ENCODE results near the gene SLC44A3. TPM values are rescaled to one million over a fixed set of nuclear protein-coding genes. Genes with fewer than 3 reads are reported as not detected.

Gene SLC44A3
- total RNA-seq, 2 experiments from 2014 or later, result 0.42 to 1.5 TPM

- no peak for ATAC-seq (ENCODE audit: low read depth)
- peaks cover 1% of the 10 kb centered on the region for H3K36me3 Mint-ChIP-seq
- peaks cover 18% of the 10 kb centered on the region for H3K27me3 Mint-ChIP-seq
- H3K27ac Mint-ChIP-seq, result no peak overlapping the region
- H3K9me3 Mint-ChIP-seq, result no peaks in the 10 kb centered on the region
- POLR2A ChIA-PET, result no interaction called here
- peak overlapping the region; percentile 32 for H3K4me3 Mint-ChIP-seq
- peaks cover 15% of the 10 kb centered on the region for H3K4me1 Mint-ChIP-seq
- DNase-seq, result no peak
Measured at GRCh38 chr1:94922761-94923331, 102.7 kb downstream of the SLC44A3 start.

- H3K4me3 Mint-ChIP-seq, result peak overlapping the region; percentile 92
- H3K4me1 Mint-ChIP-seq, result peaks cover 17% of the 10 kb centered on the region
- DNase-seq (no peak), ATAC-seq (ENCODE audit: low read depth) (no peak)
- H3K36me3 Mint-ChIP-seq, result peaks cover 1% of the 10 kb centered on the region
- POLR2A ChIA-PET, result no interaction called here
- H3K27me3 Mint-ChIP-seq, result peaks cover 26% of the 10 kb centered on the region
- H3K9me3 Mint-ChIP-seq, result no peaks in the 10 kb centered on the region
- H3K27ac Mint-ChIP-seq, result no peak overlapping the region
Measured at GRCh38 chr1:94925004-94925403, 104.8 kb downstream of the SLC44A3 start.

GRCh38 chr1:94925561-94926125 lies 105.5 kb downstream of the SLC44A3 start:
- no peaks in the 10 kb centered on the region for H3K9me3 Mint-ChIP-seq
- peaks cover 17% of the 10 kb centered on the region for H3K4me1 Mint-ChIP-seq
- H3K4me3 Mint-ChIP-seq, result peak overlapping the region; percentile 92
- DNase-seq, result peak; percentile 30
- peaks cover 1% of the 10 kb centered on the region for H3K36me3 Mint-ChIP-seq
- peak overlapping the region; percentile 30 for H3K27ac Mint-ChIP-seq
- H3K27me3 Mint-ChIP-seq, result peaks cover 32% of the 10 kb centered on the region
- POLR2A ChIA-PET, result no interaction called here
- ATAC-seq (ENCODE audit: low read depth), result no peak

GRCh38 chr1:94926126-94926914 lies 106.2 kb downstream of the SLC44A3 start:
- peaks cover 1% of the 10 kb centered on the region for H3K36me3 Mint-ChIP-seq
- H3K27me3 Mint-ChIP-seq, result peaks cover 32% of the 10 kb centered on the region
- peak overlapping the region; percentile 92 for H3K4me3 Mint-ChIP-seq
- DNase-seq (peak; percentile 65), ATAC-seq (ENCODE audit: low read depth) (peak; percentile 47)
- H3K27ac Mint-ChIP-seq, result peak overlapping the region; percentile 30
- POLR2A ChIA-PET, result no interaction called here
- H3K4me1 Mint-ChIP-seq, result peaks cover 17% of the 10 kb centered on the region
- no peaks in the 10 kb centered on the region for H3K9me3 Mint-ChIP-seq

GRCh38 chr1:94926915-94927404 lies 106.8 kb downstream of the SLC44A3 start, which contains the start of gene CNN3:
TSS of gene CNN3 (minus strand) at chr1:94927110. CDS start at chr1:94926894, 216 bp downstream.
- peak; percentile 79 for DNase-seq
- Mint-ChIP-seq H3K36me3 (peaks cover 1% of the 10 kb centered on the region), H3K4me3 (peak within 1 kb of the TSS; percentile 92), H3K27me3 (peaks cover 32% of the 10 kb centered on the region), H3K4me1 (peaks cover 17% of the 10 kb centered on the region), H3K27ac (peak within 1 kb of the TSS; percentile 30), H3K9me3 (no peaks in the 10 kb centered on the region)
- peak; percentile 89 for ATAC-seq (ENCODE audit: low read depth)
- POLR2A ChIA-PET, result no interaction called here

GRCh38 chr1:94927405-94928175 lies 107.4 kb downstream of the SLC44A3 start:
- H3K4me1 Mint-ChIP-seq, result peaks cover 17% of the 10 kb centered on the region
- H3K27ac Mint-ChIP-seq, result peak overlapping the region; percentile 4
- peaks cover 32% of the 10 kb centered on the region for H3K27me3 Mint-ChIP-seq
- DNase-seq, result no peak
- H3K36me3 Mint-ChIP-seq, result peaks cover 1% of the 10 kb centered on the region
- H3K9me3 Mint-ChIP-seq, result no peaks in the 10 kb centered on the region
- H3K4me3 Mint-ChIP-seq, result peak overlapping the region; percentile 81
- ATAC-seq (ENCODE audit: low read depth), result no peak
- POLR2A ChIA-PET, result no interaction called here

- ATAC-seq (ENCODE audit: low read depth) (no peak), DNase-seq (no peak)
- Mint-ChIP-seq H3K27ac (no peak overlapping the region), H3K9me3 (no peaks in the 10 kb centered on the region), H3K4me3 (peak overlapping the region; percentile 81), H3K4me1 (peaks cover 17% of the 10 kb centered on the region), H3K36me3 (peaks cover 1% of the 10 kb centered on the region), H3K27me3 (peaks cover 32% of the 10 kb centered on the region)
- POLR2A ChIA-PET, result no interaction called here
Measured at GRCh38 chr1:94928293-94928939, 108.3 kb downstream of the SLC44A3 start.

- Mint-ChIP-seq H3K9me3 (no peaks in the 10 kb centered on the region), H3K4me3 (no peak overlapping the region)
- POLR2A ChIA-PET, result no interaction called here
Measured at GRCh38 chr1:94929351-94930217, 109.4 kb downstream of the SLC44A3 start.

GRCh38 chr1:94931254-94931841 lies 111.2 kb downstream of the SLC44A3 start:
- no peak for DNase-seq
- Mint-ChIP-seq H3K4me3 (no peak overlapping the region), H3K4me1 (peaks cover 9% of the 10 kb centered on the region), H3K27ac (no peak overlapping the region), H3K9me3 (no peaks in the 10 kb centered on the region), H3K36me3 (no peaks in the 10 kb centered on the region), H3K27me3 (peaks cover 20% of the 10 kb centered on the region)
- ATAC-seq (ENCODE audit: low read depth), result no peak
- POLR2A ChIA-PET, result no interaction called here

More at GRCh38 chr1:94929351-94930217, 109.4 kb downstream of the SLC44A3 start:
- no peak for DNase-seq
- Mint-ChIP-seq H3K36me3 (no peaks in the 10 kb centered on the region), H3K27me3 (peaks cover 32% of the 10 kb centered on the region), H3K27ac (no peak overlapping the region), H3K4me1 (peaks cover 14% of the 10 kb centered on the region)
- no peak for ATAC-seq (ENCODE audit: low read depth)

GRCh38 chr1:94934551-94934950 lies 114.4 kb downstream of the SLC44A3 start:
- Mint-ChIP-seq H3K27ac (no peak overlapping the region), H3K4me3 (no peak overlapping the region), H3K27me3 (peaks cover 13% of the 10 kb centered on the region), H3K9me3 (no peaks in the 10 kb centered on the region), H3K4me1 (peaks cover 6% of the 10 kb centered on the region), H3K36me3 (peaks cover 3% of the 10 kb centered on the region)
- POLR2A ChIA-PET, result interaction anchor here (0.8 kb wide), 1 partner anchor 29 kb away, joined by 3 read pairs; no protein-coding TSS in a partner anchor
- DNase-seq, result no peak
- no peak for ATAC-seq (ENCODE audit: low read depth)

GRCh38 chr1:94935034-94935433 lies 114.9 kb downstream of the SLC44A3 start:
- POLR2A ChIA-PET, result no interaction called here
- H3K27me3 Mint-ChIP-seq, result peaks cover 11% of the 10 kb centered on the region
- DNase-seq (no peak), ATAC-seq (ENCODE audit: low read depth) (no peak)
- H3K4me3 Mint-ChIP-seq, result no peak overlapping the region
- no peaks in the 10 kb centered on the region for H3K9me3 Mint-ChIP-seq
- H3K27ac Mint-ChIP-seq, result no peak overlapping the region
- H3K36me3 Mint-ChIP-seq, result peaks cover 3% of the 10 kb centered on the region
- peaks cover 6% of the 10 kb centered on the region for H3K4me1 Mint-ChIP-seq

- Mint-ChIP-seq H3K36me3 (peaks cover 3% of the 10 kb centered on the region), H3K4me1 (peaks cover 6% of the 10 kb centered on the region), H3K27me3 (peaks cover 7% of the 10 kb centered on the region), H3K4me3 (no peak overlapping the region), H3K9me3 (no peaks in the 10 kb centered on the region), H3K27ac (no peak overlapping the region)
- no peak for ATAC-seq (ENCODE audit: low read depth)
- DNase-seq, result no peak
- POLR2A ChIA-PET, result no interaction called here
Measured at GRCh38 chr1:94935476-94935875, 115.3 kb downstream of the SLC44A3 start.
